K562 (cell line): ENCODE results near the gene ILK. TPM values are rescaled to one million over a fixed set of nuclear protein-coding genes. Genes with fewer than 3 reads are reported as not detected.
A peak's percentile ranks its signal among the peaks of the same experiment; 100 is the strongest.

Experiments
- ATAC-seq: fragments of 200-7000 bp; cut with Tn5 transposase; 3 replicates; pipeline ENCODE4 v1.9.1; 2020; ENCODE audit warnings: moderate library complexity
- BruUV-seq: library from RNA; stranded (reverse); fragments of 400-500 nt; replicated peaks from 2 replicates; lab custom pipeline; 2021; lab: Mats Ljungman, UMichigan
- CTCF ChIA-PET: fragments of 300-600 bp; formaldehyde crosslinking; extraction: SDS; loops from one replicate; lab custom pipeline; 2021; ENCODE audit warnings: low intra/inter-chr PET ratio; lab: Yijun Ruan, JAX
- POLR2A ChIA-PET: fragments of 300-600, 350-650 bp; sonication (Branson Sonifier 250); formaldehyde crosslinking; extraction: SDS; loops from one replicate; lab custom pipeline; 2021; ENCODE audit warnings: antibody characterized with exemption, inconsistent platforms; lab: Yijun Ruan, JAX
- DNase-seq, 4 experiments: peaks; one replicate each; pipeline versions ENCODE4 v3.0.0 to v3.0.0-alpha.2; 2011 to 2018; ENCODE audit warnings: low spot score in 3 of 4, mixed read lengths in 3 of 4; ENCODE audit errors: extremely low read depth in 1 of 4
- FAIRE-seq: peaks from 2 replicates; lab custom pipeline; 2011; peaks lifted over from hg19 to GRCh38; lab: Jason Lieb, UNC
- H2AFZ ChIP-seq: 2 replicates; pipeline ENCODE4 v1.6.0; 2011; ENCODE audit warnings: low read depth, low read length, control low read depth, inconsistent platforms
- H3K27ac ChIP-seq: fragments of 200-600 bp; 3 replicates; pipeline ENCODE4 v1.8.0; 2011; ENCODE audit warnings: low read depth, mild to moderate bottlenecking, control low read depth, inconsistent platforms, low read length, moderate library complexity, mixed read lengths; ENCODE audit errors: extremely low read depth
- H3K27me3 ChIP-seq, 2 experiments: fragments of 300-600 bp in 1 of 2; 2 replicates in 1 of 2; 3 replicates in 1 of 2; pipeline versions ENCODE4 v1.6.0 to v1.8.0; 2011; ENCODE audit warnings: inconsistent platforms in 2 of 2, low read length in 2 of 2, mild to moderate bottlenecking in 1 of 2, mixed read lengths in 1 of 2, moderate library complexity in 1 of 2; ENCODE audit not compliant: control insufficient read depth in 2 of 2, insufficient read depth in 2 of 2
- H3K36me3 ChIP-seq: fragments of 300-600 bp; 3 replicates; pipeline ENCODE4 v1.8.0; 2011; ENCODE audit warnings: mild to moderate bottlenecking, low read length, inconsistent platforms; ENCODE audit not compliant: control insufficient read depth, insufficient read depth
- H3K4me1 ChIP-seq, 2 experiments: fragments of 200-600 bp in 1 of 2; replicated peaks in 1 of 2; 2 replicates in 1 of 2; 3 replicates in 1 of 2; pipeline versions ENCODE4 v1.5.1 to v1.8.0; 2011; ENCODE audit warnings: inconsistent platforms in 2 of 2, low read length in 2 of 2, mild to moderate bottlenecking in 1 of 2, mixed read lengths in 1 of 2, moderate library complexity in 1 of 2; ENCODE audit not compliant: control insufficient read depth in 2 of 2, insufficient read depth in 2 of 2
- H3K4me2 ChIP-seq: 2 replicates; pipeline ENCODE4 v1.6.1; 2011; ENCODE audit warnings: low read length, control low read depth, inconsistent platforms, mixed read lengths; ENCODE audit not compliant: insufficient read depth
- H3K4me3 ChIP-seq: fragments of 200-600 bp; sonication (generic), shearing (Covaris generic); 2 replicates; pipeline ENCODE4 v1.5.1; 2016; ENCODE audit warnings: control low read depth, inconsistent platforms
- H3K79me2 ChIP-seq: fragments of 200-600 bp; 3 replicates; pipeline ENCODE4 v1.8.0; 2011; ENCODE audit warnings: low read length, inconsistent platforms; ENCODE audit not compliant: control insufficient read depth, insufficient read depth
- H3K9ac ChIP-seq, 2 experiments: 2 replicates each; pipeline versions ENCODE4 v1.6.0 to v1.6.1; 2011; ENCODE audit warnings: low read depth in 2 of 2, low read length in 2 of 2, control low read depth in 1 of 2, inconsistent platforms in 1 of 2, mild to moderate bottlenecking in 1 of 2, mixed read lengths in 1 of 2; ENCODE audit not compliant: insufficient read depth in 1 of 2
- H3K9me1 ChIP-seq: one replicate; pipeline ENCODE4 v1.6.0; 2011; ENCODE audit warnings: inconsistent platforms, mild to moderate bottlenecking, low read length, moderate library complexity; ENCODE audit not compliant: control insufficient read depth, insufficient read depth
- H3K9me3 ChIP-seq: replicated peaks from 2 replicates; pipeline ENCODE4 v1.5.1; 2011; ENCODE audit warnings: low read depth, low read length, inconsistent platforms; ENCODE audit not compliant: control insufficient read depth, insufficient read depth
- H4K20me1 ChIP-seq: replicated peaks from 2 replicates; pipeline ENCODE4 v1.6.1; 2011; ENCODE audit warnings: low read length, inconsistent platforms, mixed read lengths; ENCODE audit not compliant: control insufficient read depth, insufficient read depth
- ARHGAP35 ChIP-seq: fragments of 450-650 bp; IDR thresholded peaks from 2 replicates; pipeline ENCODE4 v1.6.1; 2018; ENCODE audit not compliant: partially characterized antibody
- CBFA2T3 ChIP-seq: fragments of 450-650 bp; IDR thresholded peaks from 2 replicates; pipeline ENCODE4 v1.6.1; 2017
- E2F6 ChIP-seq, 2 experiments: IDR thresholded peaks; 2 replicates each; pipeline ENCODE4 v1.6.1; 2011; ENCODE audit warnings: borderline replicate concordance in 1 of 2, control low read depth in 1 of 2, low read depth in 1 of 2, low read length in 1 of 2, mild to moderate bottlenecking in 1 of 2, mixed read lengths in 1 of 2, moderate library complexity in 1 of 2; ENCODE audit not compliant: insufficient read depth in 1 of 2, insufficient read length in 1 of 2, poor library complexity in 1 of 2, severe bottlenecking in 1 of 2; ENCODE audit errors: extremely low read depth in 1 of 2
- GATAD2A ChIP-seq: fragments of 450-650 bp; IDR thresholded peaks from 2 replicates; pipeline ENCODE4 v1.6.1; 2017
- HDAC3 ChIP-seq: fragments of 450-650 bp; IDR thresholded peaks from 2 replicates; pipeline ENCODE4 v1.6.1; 2018; ENCODE audit warnings: borderline replicate concordance, mild to moderate bottlenecking, moderate library complexity; ENCODE audit not compliant: partially characterized antibody
- THRB ChIP-seq: fragments of 450-650 bp; formaldehyde crosslinking; conservative IDR thresholded peaks from 2 replicates; pipeline ENCODE4 v1.4.0; 2022; ENCODE audit warnings: mild to moderate bottlenecking, missing genetic modification characterization
- ZNF121 ChIP-seq: sonication (generic); formaldehyde crosslinking; conservative IDR thresholded peaks from 2 replicates; pipeline ENCODE4 v1.8.0; 2022; ENCODE audit warnings: missing genetic modification reagents
- ZNF3 ChIP-seq: fragments of 250-450 bp; sonication (Bioruptor Pico); IDR thresholded peaks from 2 replicates; pipeline ENCODE4 v1.5.0; 2021; ENCODE audit warnings: mild to moderate bottlenecking, moderate library complexity
- ZSCAN32 ChIP-seq: fragments of 450-650 bp; formaldehyde crosslinking; IDR thresholded peaks from 2 replicates; pipeline ENCODE4 v1.4.0; 2020; ENCODE audit warnings: mild to moderate bottlenecking, moderate library complexity
- WGBS: fragments of 100-300 bp; shearing (Covaris generic); methylation state at CpG from one replicate; pipeline ENCODE4 v1.1.6; 2016; ENCODE audit warnings: low coverage, mixed read lengths; ENCODE audit not compliant: insufficient coverage; ENCODE audit errors: missing lambda C conversion rate; 5-methylcytosine and 5-hydroxymethylcytosine counted together
- in situ Hi-C: fragments of 300-500 bp; cut with MboI; formaldehyde crosslinking; loops from 4 replicates; pipeline ENCODE4 v1.15.0; 2018; ENCODE audit warnings: inconsistent platforms, mixed read lengths
- intact Hi-C: fragments of 100-400 bp; cut with micrococcal nuclease; formaldehyde crosslinking; loops from 2 replicates; pipeline ENCODE4 v1.14.2; 2022
- polyA plus RNA-seq, 8 experiments: library from polyadenylated mRNA; depleted of rRNA in 4 of 8; stranded (reverse) in 5 of 8; unstranded in 3 of 8; fragments of >200 nt; fragmentation: Nextera tagmentation in 2 of 8; fragmentation: Illumina TruSeq in 1 of 8; extraction: Ambion mirVana in 2 of 8; extraction: Trizol in 1 of 8; gene quantifications; 2 replicates each; pipeline versions ENCODE4 v1.2.1 to v1.2.3, GENCODE V29; 2011 to 2014; ENCODE audit warnings: inconsistent platforms in 1 of 8, missing spikeins in 1 of 8
- total RNA-seq, 7 experiments: library from RNA; depleted of rRNA in 6 of 7; stranded (reverse); fragments of >200 nt in 6 of 7; fragmentation: Illumina TruSeq in 2 of 7; extraction: Trizol in 2 of 7; gene quantifications; 2 replicates each; pipeline versions ENCODE4 v1.2.1 to v1.2.3, GENCODE V29; 2011 to 2021; ENCODE audit warnings: low replicate concordance in 1 of 7

Gene ILK
- total and polyA plus RNA-seq, 9 of the 15 experiments (the other 6 are each of a cell fraction or from before 2014, with no cell fraction given): 43.3 to 95.9 (median 58.9) TPM

- POLR2A ChIA-PET: interaction anchor here (0.6 to 1.3 kb wide), 2 partner anchors 11 to 26 kb away, joined by 3 to 6 read pairs; no protein-coding TSS in a partner anchor
- intact Hi-C loops (no loop called here), in situ Hi-C loops (no loop called here)
- no peaks in the 10 kb centered on the region for H3K79me2 ChIP-seq
- ATAC-seq (no peak), FAIRE-seq (no peak), DNase-seq (no peak)
- H3K9ac ChIP-seq: no peak overlapping the region
- TF ChIP-seq CBFA2T3: no peak
- peak; percentile 0 for TF ChIP-seq ARHGAP35
- CTCF ChIA-PET: no interaction called here
- H3K27ac ChIP-seq: no peak overlapping the region
- no peak overlapping the region for H3K4me3 ChIP-seq
- no peaks in the 10 kb centered on the region for H3K36me3 ChIP-seq
- no peaks in the 10 kb centered on the region for H3K27me3 ChIP-seq
- no TSS peak for BruUV-seq
- WGBS: 22% methylated on average over 4 of the region's 4 CpGs
- no peaks in the 10 kb centered on the region for H3K9me1 ChIP-seq
- H3K4me1 ChIP-seq: peaks cover 1 to 9% of the 10 kb centered on the region in 2 experiments; a peak in 4 of 5 replicates
- no peak overlapping the region for H3K4me2 ChIP-seq
- no peak overlapping the region for H2AFZ ChIP-seq
- H3K9me3 ChIP-seq: no peaks in the 10 kb centered on the region
- no peaks in the 10 kb centered on the region for H4K20me1 ChIP-seq
Measured at GRCh38 chr11:6656584-6656915, 53.0 kb downstream of the ILK start.

GRCh38 chr11:6656936-6657335 is 53.4 kb downstream of the ILK start:
- intact Hi-C loops (no loop called here), in situ Hi-C loops (no loop called here)

More at GRCh38 chr11:6656936-6657335, 53.4 kb downstream of the ILK start:
- Histone ChIP-seq H3K27me3 (no peaks in the 10 kb centered on the region), H3K9me1 (no peaks in the 10 kb centered on the region), H3K27ac (no peak overlapping the region), H4K20me1 (no peaks in the 10 kb centered on the region), H2AFZ (no peak overlapping the region), H3K4me2 (no peak overlapping the region), H3K9ac (no peak overlapping the region)
- BruUV-seq: no TSS peak
- 48% methylated on average over 5 of the region's 5 CpGs for WGBS
- ChIA-PET CTCF (no interaction called here), POLR2A (interaction anchor here (0.6 to 1.3 kb wide), 2 partner anchors 11 to 26 kb away, joined by 3 to 6 read pairs; no protein-coding TSS in a partner anchor)
- no peak for TF ChIP-seq E2F6 (IDR thresholded peaks at IDR 0.05; ENCODE audit: borderline replicate concordance in 1 of 2, extremely low read depth in 1 of 2, insufficient read depth in 1 of 2, insufficient read length in 1 of 2, low read depth in 1 of 2, low read length in 1 of 2, poor library complexity in 1 of 2, severe bottlenecking in 1 of 2)
- no peak for TF ChIP-seq ZSCAN32 (CRISPR knock-in tag)
- TF ChIP-seq GATAD2A: no peak
- no peak for TF ChIP-seq THRB
- no peak for TF ChIP-seq ZNF121 (CRISPR knock-in tag)
- no peak for TF ChIP-seq ZNF3 (CRISPR knock-in tag)
- no peak for TF ChIP-seq HDAC3
- TF ChIP-seq, all 486 proteins: peak for 0
- H3K36me3 ChIP-seq: no peaks in the 10 kb centered on the region
- peaks cover 0 to 9% of the 10 kb centered on the region in 2 experiments; a peak in 3 of 5 replicates for H3K4me1 ChIP-seq
- FAIRE-seq (no peak), ATAC-seq (peak; percentile 38; the same call in 2 of the 3 replicates), DNase-seq (no peak)
- no peak overlapping the region for H3K4me3 ChIP-seq
- H3K79me2 ChIP-seq: no peaks in the 10 kb centered on the region
- no peaks in the 10 kb centered on the region for H3K9me3 ChIP-seq
